Measurements from ENCODE around the gene IL4I1. TPM values are rescaled to one million over a fixed set of nuclear protein-coding genes. Genes with fewer than 3 reads are reported as not detected.

The IL4I1 gene
- total and polyA plus RNA-seq, 2 of the 4 experiments (the other 2 are of a cell fraction) = 0.31 to 0.36 TPM

GRCh38 chr19:49932731-49933131 lies 36.0 kb upstream of the IL4I1 start:
- H2AK5ac ChIP-seq (ENCODE audit: low read depth, low read length) = no peak overlapping the region
- H2AK9ac ChIP-seq (replicated peaks; ENCODE audit: low read depth, low read length, poor library complexity) = no peak overlapping the region
- peaks cover 3% of the 10 kb centered on the region; the same call in 1 of the 2 replicates for H4K20me1 ChIP-seq (ENCODE audit: insufficient read depth, low read length)
- CTCF ChIA-PET = no interaction called here
- no peak for ATAC-seq (ENCODE audit: low read depth)
- WGBS, 2 experiments (ENCODE audit: extremely low coverage in 2 of 2, insufficient read length in 1 of 2) = 98% methylated on average over 7 of the region's 25 CpGs; no CpG with 5 or more reads in 1 of the 2 experiments
- no peaks in the 10 kb centered on the region for H3K9me3 ChIP-seq (ENCODE audit: control insufficient read depth, insufficient read depth, low read length)
- in situ Hi-C loops (cut with MboI; ENCODE audit: low sequenced_read_pairs) = loop anchor here (10.0 kb wide), 2 partner anchors 52 to 212 kb away; no protein-coding TSS in a partner anchor
- H3K4me3 ChIP-seq (ENCODE audit: insufficient read depth, low read depth, low read length) = no peak overlapping the region
- H3K4me1 ChIP-seq (ENCODE audit: control insufficient read depth, insufficient read depth, low read length) = peaks cover 2% of the 10 kb centered on the region
- H3K27ac ChIP-seq (ENCODE audit: insufficient read depth, low read length) = no peak overlapping the region
- BruUV-seq (replicated peaks) = no TSS peak
- H3K14ac ChIP-seq (replicated peaks; ENCODE audit: low read depth, low read length) = no peak overlapping the region
- DNase-seq = no peak
- no peak overlapping the region for H4K91ac ChIP-seq (ENCODE audit: insufficient read depth, low read depth, low read length)
- H4K8ac ChIP-seq (ENCODE audit: low read depth in 2 of 2, low read length in 2 of 2) = no peak overlapping the region
- H3K4me2 ChIP-seq (ENCODE audit: low read depth, low read length) = no peak overlapping the region
- dilution Hi-C loops (cut with HindIII; ENCODE audit: low sequenced_read_pairs, unreplicated experiment) = no loop called here
- H2BK20ac ChIP-seq (ENCODE audit: low read depth, low read length) = no peak overlapping the region
- H3K79me1 ChIP-seq (ENCODE audit: low read depth in 1 of 2, low read length in 2 of 2) = peaks cover 4 to 19% of the 10 kb centered on the region in 2 experiments; a peak in 3 of 4 replicates
- H2BK120ac ChIP-seq (ENCODE audit: low read depth, low read length) = no peak overlapping the region
- no peak overlapping the region for H3K9ac ChIP-seq (ENCODE audit: low read depth, low read length)
- H3K4ac ChIP-seq (ENCODE audit: low read depth, low read length) = no peak overlapping the region
- intact Hi-C loops (cut with micrococcal nuclease) = no loop called here
- POLR2A ChIA-PET (ENCODE audit: unreplicated experiment) = no interaction called here
- no peak for TF ChIP-seq USF2 (IDR thresholded peaks at IDR 0.05; ENCODE audit: low read depth, low read length)
- no peak for TF ChIP-seq NFE2L2 (IDR thresholded peaks at IDR 0.05; ENCODE audit: low read depth, low read length)
- no peak for TF ChIP-seq POLR2A (IDR thresholded peaks at IDR 0.05; ENCODE audit: low read depth, low read length)
- no peak overlapping the region for H2BK5ac ChIP-seq (ENCODE audit: low read depth, low read length, poor library complexity, severe bottlenecking)
- H2AFZ ChIP-seq (replicated peaks; ENCODE audit: low read length, poor library complexity) = no peak overlapping the region
- H3K18ac ChIP-seq (ENCODE audit: low read depth, low read length) = no peak overlapping the region
- no peak overlapping the region for H4K5ac ChIP-seq (ENCODE audit: low read depth, low read length)
- peaks cover 9% of the 10 kb centered on the region for H3K9me1 ChIP-seq (ENCODE audit: insufficient read depth, low read length)
- H3K56ac ChIP-seq (ENCODE audit: extremely low read depth, insufficient read depth, low read length) = no peak overlapping the region
- no peaks in the 10 kb centered on the region for H3K27me3 ChIP-seq (ENCODE audit: control insufficient read depth, insufficient read depth, low read length)
- H2BK15ac ChIP-seq (ENCODE audit: low read depth, low read length) = no peak overlapping the region
- no peak overlapping the region for H3K23ac ChIP-seq (ENCODE audit: low read depth, low read length)
- peaks cover 2% of the 10 kb centered on the region; the same call in 1 of the 2 replicates for H3K36me3 ChIP-seq (ENCODE audit: control insufficient read depth, insufficient read depth, low read length)
